Endothelial cell of umbilical vein (primary cell): ENCODE data around the gene CDC42EP3. TPM values are rescaled to one million over a fixed set of nuclear protein-coding genes. Genes with fewer than 3 reads are reported as not detected.

Experiments used
- BruUV-seq: library from RNA; stranded (reverse); fragments of 400-500 nt; replicated peaks from 2 replicates; lab custom pipeline; 2021; lab: Mats Ljungman, UMichigan
- CTCF ChIA-PET: fragments of 300-600, 350-600 bp; sonication (Branson Sonifier 250); formaldehyde crosslinking; loops from one replicate; lab custom pipeline; 2021; ENCODE audit warnings: antibody characterized with exemption, inconsistent platforms; lab: Charles Lee
- POLR2A ChIA-PET: fragments of 300-600, 350-600 bp; sonication (Branson Sonifier 250); formaldehyde crosslinking; loops from one replicate; lab custom pipeline; 2021; ENCODE audit warnings: antibody characterized with exemption, inconsistent platforms; lab: Charles Lee
- DNase-seq: peaks from one replicate; pipeline ENCODE4 v3.0.0-alpha.2; 2011; ENCODE audit warnings: low read depth, low spot score
- FAIRE-seq: peaks from 2 replicates; lab custom pipeline; 2011; peaks lifted over from hg19 to GRCh38; lab: Jason Lieb, UNC
- H2AFZ ChIP-seq: 2 replicates; pipeline ENCODE4 v1.6.0; 2012; ENCODE audit warnings: low read depth, low read length, control low read depth, inconsistent platforms
- H3K27ac ChIP-seq: 2 replicates; pipeline ENCODE4 v1.5.1; 2011; ENCODE audit warnings: low read depth, mild to moderate bottlenecking, control low read depth, low read length, moderate library complexity; ENCODE audit not compliant: insufficient read depth
- H3K27me3 ChIP-seq, 2 experiments: 2 replicates each; pipeline versions ENCODE4 v1.6.0 to v1.6.1; 2011; ENCODE audit warnings: low read length in 2 of 2, mixed read lengths in 1 of 2; ENCODE audit not compliant: control insufficient read depth in 2 of 2, insufficient read depth in 2 of 2
- H3K36me3 ChIP-seq, 2 experiments: 2 replicates in 1 of 2; 3 replicates in 1 of 2; pipeline ENCODE4 v1.5.1; 2011; ENCODE audit warnings: low read length in 2 of 2, mild to moderate bottlenecking in 1 of 2, moderate library complexity in 1 of 2; ENCODE audit not compliant: control insufficient read depth in 2 of 2, insufficient read depth in 2 of 2; ENCODE audit errors: extremely low read depth in 1 of 2
- H3K4me1 ChIP-seq: 3 replicates; pipeline ENCODE4 v1.5.1; 2011; ENCODE audit warnings: mild to moderate bottlenecking, low read length; ENCODE audit not compliant: control insufficient read depth, insufficient read depth; ENCODE audit errors: extremely low read depth
- H3K4me2 ChIP-seq: 2 replicates; pipeline ENCODE4 v1.6.1; 2011; ENCODE audit warnings: low read length, control low read depth, mixed read lengths; ENCODE audit not compliant: insufficient read depth
- H3K4me3 ChIP-seq, 3 experiments: fragments of 200-600 bp in 1 of 3; sonication (generic), shearing (Covaris generic) in 1 of 3; replicated peaks in 1 of 3; 2 replicates each; pipeline ENCODE4 v1.5.1; 2011 to 2016; ENCODE audit warnings: control low read depth in 3 of 3, low read length in 3 of 3, mild to moderate bottlenecking in 2 of 3, inconsistent platforms in 1 of 3, low read depth in 1 of 3, moderate library complexity in 1 of 3; ENCODE audit not compliant: insufficient read depth in 1 of 3
- H3K79me2 ChIP-seq: 2 replicates; pipeline ENCODE4 v1.6.0; 2012; ENCODE audit warnings: low read length, inconsistent platforms; ENCODE audit not compliant: control insufficient read depth, insufficient read depth
- H3K9ac ChIP-seq: replicated peaks from 2 replicates; pipeline ENCODE3; 2011; ENCODE audit warnings: low read length, control low read depth; ENCODE audit not compliant: insufficient read depth; ENCODE audit errors: extremely low read depth
- H3K9me1 ChIP-seq: replicated peaks from 3 replicates; pipeline ENCODE4 v1.6.0; 2011; ENCODE audit warnings: mild to moderate bottlenecking, low read length; ENCODE audit not compliant: control insufficient read depth, insufficient read depth; ENCODE audit errors: extremely low read depth
- H3K9me3 ChIP-seq: replicated peaks from 2 replicates; pipeline ENCODE4 v1.5.1; 2012; ENCODE audit warnings: low read length, inconsistent platforms; ENCODE audit not compliant: control insufficient read depth, insufficient read depth
- H4K20me1 ChIP-seq: replicated peaks from 2 replicates; pipeline ENCODE3; 2011; ENCODE audit warnings: mild to moderate bottlenecking, low read length; ENCODE audit not compliant: control insufficient read depth, insufficient read depth; ENCODE audit errors: extremely low read depth
- EZH2 ChIP-seq: IDR thresholded peaks from 2 replicates; pipeline ENCODE4 v1.6.1; 2012; ENCODE audit warnings: borderline replicate concordance, low read depth, mild to moderate bottlenecking, moderate library complexity, low read length, inconsistent platforms; ENCODE audit not compliant: severe bottlenecking
- FOS ChIP-seq: IDR thresholded peaks from 2 replicates; pipeline ENCODE4 v1.6.1; 2011; ENCODE audit warnings: mild to moderate bottlenecking, low read length, moderate library complexity, borderline replicate concordance; ENCODE audit not compliant: insufficient read depth
- GATA2 ChIP-seq: IDR thresholded peaks from 2 replicates; pipeline ENCODE4 v1.7.0; 2011; ENCODE audit warnings: low read depth, mild to moderate bottlenecking, moderate library complexity, mixed read lengths, low read length; ENCODE audit not compliant: insufficient read length, insufficient read depth
- JUN ChIP-seq: IDR thresholded peaks from 2 replicates; pipeline ENCODE4 v1.6.1; 2011; ENCODE audit warnings: borderline replicate concordance, low read depth; ENCODE audit not compliant: insufficient read length, insufficient read depth
- MYC ChIP-seq: IDR thresholded peaks from one replicate; pipeline ENCODE4 v1.6.1; 2011; ENCODE audit warnings: mild to moderate bottlenecking, low read depth, low read length
- POLR2A ChIP-seq: IDR thresholded peaks from 2 replicates; pipeline ENCODE4 v1.6.1; 2012; ENCODE audit warnings: low read depth, mild to moderate bottlenecking, control low read depth, low read length
- POLR2AphosphoS5 ChIP-seq: IDR thresholded peaks from 2 replicates; pipeline ENCODE4 v1.6.1; 2012; ENCODE audit warnings: low read depth, mild to moderate bottlenecking, control low read depth, low read length, moderate library complexity; ENCODE audit not compliant: insufficient read depth
- dilution Hi-C: fragments of 300-500 bp; cut with MboI; formaldehyde crosslinking; loops from one replicate; pipeline ENCODE4 v1.15.0; 2019; ENCODE audit warnings: low sequenced_read_pairs; ENCODE audit not compliant: extremely low pct_ligation_motif_present
- intact Hi-C: fragments of 100-400 bp; cut with micrococcal nuclease; formaldehyde crosslinking; loops from one replicate; pipeline ENCODE4 v1.10.0; 2022
- polyA plus RNA-seq, 4 experiments: library from polyadenylated mRNA; depleted of rRNA in 3 of 4; stranded (reverse) in 3 of 4; unstranded in 1 of 4; fragments of >200 nt; gene quantifications; 2 replicates each; pipeline versions ENCODE4 v1.2.1 to v1.2.3, GENCODE V29; 2011 to 2012; ENCODE audit warnings: missing spikeins in 1 of 4
- total RNA-seq: library from RNA; stranded (reverse); gene quantifications from 2 replicates; pipeline ENCODE4 v1.2.3, GENCODE V29; 2021
- TF ChIP-seq, protein P1 (sequence below): IDR thresholded peaks from 2 replicates; pipeline ENCODE4 v1.6.1; 2011; ENCODE audit not compliant: insufficient read depth, insufficient read length
- TF ChIP-seq, protein P2 (sequence below), 2 donors: IDR thresholded peaks; 1 replicate in 1 of 2; 2 replicates in 1 of 2; pipeline ENCODE4 v1.5.1; 2011; ENCODE audit warnings: low read length in 2 of 2, mild to moderate bottlenecking in 2 of 2, moderate library complexity in 2 of 2, control low read depth in 1 of 2, inconsistent platforms in 1 of 2, low read depth in 1 of 2; ENCODE audit not compliant: insufficient read depth in 1 of 2; ENCODE audit errors: extremely low read depth in 1 of 2

The CDC42EP3 gene
- total and polyA plus RNA-seq, 2 donors (not counting 3 experiments of a cell fraction or from before 2014, with no cell fraction given), result 14.6 to 54.7 TPM

DNA sequence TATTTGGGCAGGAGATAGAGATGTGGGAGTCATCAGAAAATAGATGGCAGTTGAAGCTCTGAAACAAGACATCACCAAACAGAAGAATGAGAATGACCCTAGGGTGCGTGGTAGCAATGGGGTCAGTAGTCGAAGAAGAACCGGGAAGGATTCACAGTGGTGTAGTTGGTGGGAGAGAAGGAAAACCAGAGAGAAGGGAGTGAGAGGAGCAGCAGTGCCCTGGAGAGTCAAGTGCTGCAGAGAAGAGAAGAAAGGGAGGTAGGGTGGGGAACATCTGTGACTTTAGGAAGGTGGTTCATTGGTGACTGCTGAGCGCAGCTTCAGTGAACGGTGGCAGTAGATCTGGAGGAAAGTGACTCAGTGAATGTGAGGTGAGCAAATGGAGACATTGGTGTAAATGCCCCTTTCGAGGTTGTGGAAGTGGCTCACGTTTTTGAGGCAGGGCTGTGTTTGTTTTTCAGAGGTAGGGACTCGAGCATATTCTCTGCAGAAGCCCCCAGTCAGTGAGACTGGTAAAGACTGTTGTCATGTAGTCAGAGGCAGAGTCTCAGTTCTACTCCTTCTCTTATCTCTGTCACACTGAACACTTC, 36.4 kb downstream of the CDC42EP3 start:
- peaks cover 19% of the 10 kb centered on the region for H3K4me1 ChIP-seq
- ChIA-PET CTCF (no interaction called here), POLR2A (no interaction called here)
- intact Hi-C loops (no loop called here), dilution Hi-C loops (no loop called here)
- H3K4me3 ChIP-seq, result no peak overlapping the region
- peak overlapping the region; percentile 22 for H3K4me2 ChIP-seq
- H3K36me3 ChIP-seq, result no peaks in the 10 kb centered on the region
- TF ChIP-seq, protein P1, sequence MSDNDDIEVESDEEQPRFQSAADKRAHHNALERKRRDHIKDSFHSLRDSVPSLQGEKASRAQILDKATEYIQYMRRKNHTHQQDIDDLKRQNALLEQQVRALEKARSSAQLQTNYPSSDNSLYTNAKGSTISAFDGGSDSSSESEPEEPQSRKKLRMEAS, result no peak
- TF ChIP-seq JUN (no peak), POLR2AphosphoS5 (no peak), GATA2 (no peak), EZH2 (no peak), FOS (no peak), MYC (no peak), POLR2A (no peak)
- TF ChIP-seq, protein P2, sequence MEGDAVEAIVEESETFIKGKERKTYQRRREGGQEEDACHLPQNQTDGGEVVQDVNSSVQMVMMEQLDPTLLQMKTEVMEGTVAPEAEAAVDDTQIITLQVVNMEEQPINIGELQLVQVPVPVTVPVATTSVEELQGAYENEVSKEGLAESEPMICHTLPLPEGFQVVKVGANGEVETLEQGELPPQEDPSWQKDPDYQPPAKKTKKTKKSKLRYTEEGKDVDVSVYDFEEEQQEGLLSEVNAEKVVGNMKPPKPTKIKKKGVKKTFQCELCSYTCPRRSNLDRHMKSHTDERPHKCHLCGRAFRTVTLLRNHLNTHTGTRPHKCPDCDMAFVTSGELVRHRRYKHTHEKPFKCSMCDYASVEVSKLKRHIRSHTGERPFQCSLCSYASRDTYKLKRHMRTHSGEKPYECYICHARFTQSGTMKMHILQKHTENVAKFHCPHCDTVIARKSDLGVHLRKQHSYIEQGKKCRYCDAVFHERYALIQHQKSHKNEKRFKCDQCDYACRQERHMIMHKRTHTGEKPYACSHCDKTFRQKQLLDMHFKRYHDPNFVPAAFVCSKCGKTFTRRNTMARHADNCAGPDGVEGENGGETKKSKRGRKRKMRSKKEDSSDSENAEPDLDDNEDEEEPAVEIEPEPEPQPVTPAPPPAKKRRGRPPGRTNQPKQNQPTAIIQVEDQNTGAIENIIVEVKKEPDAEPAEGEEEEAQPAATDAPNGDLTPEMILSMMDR (IDR thresholded peaks at IDR 0.05; ENCODE audit: extremely low read depth in 1 of 2, insufficient read depth in 1 of 2, low read depth in 1 of 2, low read length in 2 of 2), result no peak
- H3K9me3 ChIP-seq, result no peaks in the 10 kb centered on the region
- peak overlapping the region; percentile 46 for H3K27ac ChIP-seq
- H3K27me3 ChIP-seq, result no peaks in the 10 kb centered on the region
- no peak overlapping the region for H2AFZ ChIP-seq
- H4K20me1 ChIP-seq, result no peaks in the 10 kb centered on the region
- BruUV-seq, result TSS peak; percentile 21
- H3K9ac ChIP-seq, result no peak overlapping the region
- FAIRE-seq, result no peak
- no peaks in the 10 kb centered on the region for H3K79me2 ChIP-seq
- no peak for DNase-seq
- H3K9me1 ChIP-seq, result no peaks in the 10 kb centered on the region
